Esophagus (tissue), 2 donors: ENCODE data around the gene COPS2. TPM values are rescaled to one million over a fixed set of nuclear protein-coding genes. Genes with fewer than 3 reads are reported as not detected.

Source experiments
- polyA plus RNA-seq, 2 donors: library from polyadenylated mRNA; stranded (reverse); fragments of 200-250 nt; gene quantifications; one replicate each; pipeline ENCODE4 v1.2.3, GENCODE V29; 2013
- donor health status: healthy with polysubstance abuse.
- donor health status: Bipolar disorder and iron deficiency.

The COPS2 gene
- polyA plus RNA-seq, 2 donors = 35.8 to 44.1 TPM

Other genes starting within 250 kb of the COPS2 start
- under 1 TPM; 0.08 to 0.12 TPM for gene SHC4, start 191.7 kb downstream of the COPS2 start, polyA plus RNA-seq
- 1 to 10 TPM; 7.3 to 9.1 TPM for gene SECISBP2L, start 109.2 kb downstream of the COPS2 start, polyA plus RNA-seq
- 10 to 100 TPM in 1 of 2 donors, 1 to 10 TPM in 1; 5.6 to 12.9 TPM for gene GALK2, start 14.6 kb upstream of the COPS2 start, polyA plus RNA-seq